ENCODE measurements around the gene SAYSD1.

- no peak for TF ChIP-seq EP300 (IDR thresholded peaks at IDR 0.05)
- TF ChIP-seq POLR2A (IDR thresholded peaks at IDR 0.05), result no peak
Measured at GRCh38 chr6:39086711-39087110, 28.3 kb downstream of the SAYSD1 start.
